Spleen (tissue), 7 donors: Measurements from ENCODE around the gene EPHA8.

Source experiments
- POLR2A ChIP-seq, 3 donors: fragments of 450-650 bp; IDR thresholded peaks; one replicate each; pipeline ENCODE4 v1.5.1; 2017; ENCODE audit warnings: antibody characterized with exemption in 3 of 3, mild to moderate bottlenecking in 1 of 3
- POLR2AphosphoS5 ChIP-seq, 3 donors: sonication (generic); formaldehyde crosslinking; IDR thresholded peaks; one replicate each; pipeline ENCODE4 v1.5.1; 2017; ENCODE audit warnings: antibody characterized with exemption in 3 of 3
- TF ChIP-seq, protein P1 (sequence below), 11 experiments: fragments of 200-600 bp in 7 of 11; fragments of 450-650 bp in 4 of 11; sonication (generic) in 4 of 11; IDR thresholded peaks in 8 of 11; conservative IDR thresholded peaks in 3 of 11; 1 replicate in 7 of 11; 2 replicates in 4 of 11; pipeline versions ENCODE4 v1.4.0 to v1.8.0; 2016 to 2021; ENCODE audit warnings: antibody characterized with exemption in 11 of 11, inconsistent platforms in 4 of 11, mild to moderate bottlenecking in 1 of 11
- donor health status: DM: no; HTN: no; CAD: no; lungs with moderate emphysema.
- donor health status: DM: no; HTN: no; CAD: no.
- donor health status: DM: no; HTN: no; CAD: no.

DNA sequence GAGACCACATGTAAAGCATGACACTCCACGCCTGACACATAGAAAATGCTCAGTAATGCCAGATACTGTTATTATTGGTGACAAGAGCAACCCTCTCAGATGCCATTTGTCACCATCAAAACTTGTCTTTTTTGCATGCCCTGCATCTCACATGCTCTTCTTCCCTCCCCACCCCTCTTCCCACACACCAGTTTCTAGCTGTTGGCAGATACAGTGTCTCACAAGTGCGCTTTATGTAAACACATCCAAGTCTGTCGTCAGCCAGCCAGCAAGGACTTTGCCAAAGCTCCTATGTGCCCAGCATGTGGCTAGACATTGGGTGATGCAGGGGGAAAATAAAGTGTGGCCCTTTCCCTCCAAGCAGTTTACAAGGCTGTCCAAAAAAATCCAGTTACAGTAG is 44.9 kb upstream of the EPHA8 start:
- TF ChIP-seq, protein P1, sequence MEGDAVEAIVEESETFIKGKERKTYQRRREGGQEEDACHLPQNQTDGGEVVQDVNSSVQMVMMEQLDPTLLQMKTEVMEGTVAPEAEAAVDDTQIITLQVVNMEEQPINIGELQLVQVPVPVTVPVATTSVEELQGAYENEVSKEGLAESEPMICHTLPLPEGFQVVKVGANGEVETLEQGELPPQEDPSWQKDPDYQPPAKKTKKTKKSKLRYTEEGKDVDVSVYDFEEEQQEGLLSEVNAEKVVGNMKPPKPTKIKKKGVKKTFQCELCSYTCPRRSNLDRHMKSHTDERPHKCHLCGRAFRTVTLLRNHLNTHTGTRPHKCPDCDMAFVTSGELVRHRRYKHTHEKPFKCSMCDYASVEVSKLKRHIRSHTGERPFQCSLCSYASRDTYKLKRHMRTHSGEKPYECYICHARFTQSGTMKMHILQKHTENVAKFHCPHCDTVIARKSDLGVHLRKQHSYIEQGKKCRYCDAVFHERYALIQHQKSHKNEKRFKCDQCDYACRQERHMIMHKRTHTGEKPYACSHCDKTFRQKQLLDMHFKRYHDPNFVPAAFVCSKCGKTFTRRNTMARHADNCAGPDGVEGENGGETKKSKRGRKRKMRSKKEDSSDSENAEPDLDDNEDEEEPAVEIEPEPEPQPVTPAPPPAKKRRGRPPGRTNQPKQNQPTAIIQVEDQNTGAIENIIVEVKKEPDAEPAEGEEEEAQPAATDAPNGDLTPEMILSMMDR (IDR thresholded peaks at IDR 0.05 in 8 of 11, conservative IDR thresholded peaks at IDR 0.05 in 3 of 11) = no peak
- TF ChIP-seq POLR2A (IDR thresholded peaks at IDR 0.05) (no peak), POLR2AphosphoS5 (IDR thresholded peaks at IDR 0.05) (no peak)
